ENCODE results near the gene SEPTIN1. TPM values are rescaled to one million over a fixed set of nuclear protein-coding genes. Genes with fewer than 3 reads are reported as not detected.
A peak's percentile ranks its signal among the peaks of the same experiment; 100 is the strongest.

The SEPTIN1 gene
- total and polyA plus RNA-seq, 2 of the 13 experiments (the other 11 are each of a cell fraction or from before 2014, with no cell fraction given) = 0.18 to 0.67 TPM

DNA sequence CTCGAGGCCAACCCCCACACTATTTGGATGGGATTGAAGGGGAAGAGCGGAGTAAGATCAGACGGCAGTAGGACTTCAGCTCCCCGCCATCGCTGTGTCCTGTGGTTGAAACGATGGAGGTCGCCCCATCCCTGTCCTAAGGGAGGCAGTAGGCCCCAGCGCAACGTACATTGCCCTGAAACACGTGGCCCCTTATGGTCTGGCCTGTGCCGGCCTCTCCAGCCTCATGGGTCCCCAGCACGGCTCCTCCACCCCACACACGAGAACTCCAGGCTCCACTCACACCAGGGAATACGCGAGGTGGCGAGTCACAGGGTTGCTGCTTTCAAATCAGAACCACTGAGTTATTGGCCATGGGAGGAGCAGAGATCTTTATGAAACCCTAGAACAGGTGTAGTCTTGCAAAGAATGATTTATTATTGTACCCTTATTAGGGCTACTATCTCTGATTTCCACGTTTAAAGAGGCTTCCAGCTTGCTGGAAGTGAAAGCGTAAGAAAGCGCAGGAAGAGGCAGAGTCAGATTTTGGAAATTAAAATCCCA is 48.1 kb upstream of the SEPTIN1 start (continued):
- TF ChIP-seq, protein P1, sequence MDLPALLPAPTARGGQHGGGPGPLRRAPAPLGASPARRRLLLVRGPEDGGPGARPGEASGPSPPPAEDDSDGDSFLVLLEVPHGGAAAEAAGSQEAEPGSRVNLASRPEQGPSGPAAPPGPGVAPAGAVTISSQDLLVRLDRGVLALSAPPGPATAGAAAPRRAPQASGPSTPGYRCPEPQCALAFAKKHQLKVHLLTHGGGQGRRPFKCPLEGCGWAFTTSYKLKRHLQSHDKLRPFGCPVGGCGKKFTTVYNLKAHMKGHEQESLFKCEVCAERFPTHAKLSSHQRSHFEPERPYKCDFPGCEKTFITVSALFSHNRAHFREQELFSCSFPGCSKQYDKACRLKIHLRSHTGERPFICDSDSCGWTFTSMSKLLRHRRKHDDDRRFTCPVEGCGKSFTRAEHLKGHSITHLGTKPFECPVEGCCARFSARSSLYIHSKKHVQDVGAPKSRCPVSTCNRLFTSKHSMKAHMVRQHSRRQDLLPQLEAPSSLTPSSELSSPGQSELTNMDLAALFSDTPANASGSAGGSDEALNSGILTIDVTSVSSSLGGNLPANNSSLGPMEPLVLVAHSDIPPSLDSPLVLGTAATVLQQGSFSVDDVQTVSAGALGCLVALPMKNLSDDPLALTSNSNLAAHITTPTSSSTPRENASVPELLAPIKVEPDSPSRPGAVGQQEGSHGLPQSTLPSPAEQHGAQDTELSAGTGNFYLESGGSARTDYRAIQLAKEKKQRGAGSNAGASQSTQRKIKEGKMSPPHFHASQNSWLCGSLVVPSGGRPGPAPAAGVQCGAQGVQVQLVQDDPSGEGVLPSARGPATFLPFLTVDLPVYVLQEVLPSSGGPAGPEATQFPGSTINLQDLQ (CRISPR knock-in tag; IDR thresholded peaks at IDR 0.05) = no peak; the same call in 1 of the 2 replicates
- TF ChIP-seq GTF3A (CRISPR knock-in tag; conservative IDR thresholded peaks at IDR 0.05) = no peak
- peak; percentile 92 for TF ChIP-seq ZFY (CRISPR knock-in tag; IDR thresholded peaks at IDR 0.05)
- TF ChIP-seq ZSCAN31 (CRISPR knock-in tag; IDR thresholded peaks at IDR 0.05; ENCODE audit: low read depth) = peak; percentile 54; the same call in 1 of the 2 replicates
- TF ChIP-seq NFE2 (CRISPR knock-in tag; IDR thresholded peaks at IDR 0.05) = no peak
- no peak; the same call in none of the 2 replicates for TF ChIP-seq DMAP1 (CRISPR knock-in tag; IDR thresholded peaks at IDR 0.05)
- 0 out of 2 replicates have a peak, but pooled peaks have one; percentile 16 for TF ChIP-seq ZSCAN22 (CRISPR knock-in tag; IDR thresholded peaks at IDR 0.05)
- no peak for TF ChIP-seq HMGA1 (CRISPR knock-in tag; conservative IDR thresholded peaks at IDR 0.05)
- peak; percentile 24; the same call in 1 of the 2 replicates for TF ChIP-seq GFI1 (CRISPR knock-in tag; IDR thresholded peaks at IDR 0.05; ENCODE audit: borderline replicate concordance)
- TF ChIP-seq TBP (CRISPR knock-in tag; IDR thresholded peaks at IDR 0.05) = no peak
- no peak for TF ChIP-seq PHB2 (IDR thresholded peaks at IDR 0.05; ENCODE audit: partially characterized antibody)
- TF ChIP-seq, protein P2, sequence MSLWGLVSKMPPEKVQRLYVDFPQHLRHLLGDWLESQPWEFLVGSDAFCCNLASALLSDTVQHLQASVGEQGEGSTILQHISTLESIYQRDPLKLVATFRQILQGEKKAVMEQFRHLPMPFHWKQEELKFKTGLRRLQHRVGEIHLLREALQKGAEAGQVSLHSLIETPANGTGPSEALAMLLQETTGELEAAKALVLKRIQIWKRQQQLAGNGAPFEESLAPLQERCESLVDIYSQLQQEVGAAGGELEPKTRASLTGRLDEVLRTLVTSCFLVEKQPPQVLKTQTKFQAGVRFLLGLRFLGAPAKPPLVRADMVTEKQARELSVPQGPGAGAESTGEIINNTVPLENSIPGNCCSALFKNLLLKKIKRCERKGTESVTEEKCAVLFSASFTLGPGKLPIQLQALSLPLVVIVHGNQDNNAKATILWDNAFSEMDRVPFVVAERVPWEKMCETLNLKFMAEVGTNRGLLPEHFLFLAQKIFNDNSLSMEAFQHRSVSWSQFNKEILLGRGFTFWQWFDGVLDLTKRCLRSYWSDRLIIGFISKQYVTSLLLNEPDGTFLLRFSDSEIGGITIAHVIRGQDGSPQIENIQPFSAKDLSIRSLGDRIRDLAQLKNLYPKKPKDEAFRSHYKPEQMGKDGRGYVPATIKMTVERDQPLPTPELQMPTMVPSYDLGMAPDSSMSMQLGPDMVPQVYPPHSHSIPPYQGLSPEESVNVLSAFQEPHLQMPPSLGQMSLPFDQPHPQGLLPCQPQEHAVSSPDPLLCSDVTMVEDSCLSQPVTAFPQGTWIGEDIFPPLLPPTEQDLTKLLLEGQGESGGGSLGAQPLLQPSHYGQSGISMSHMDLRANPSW (CRISPR knock-in tag; IDR thresholded peaks at IDR 0.05; ENCODE audit: borderline replicate concordance) = no peak; the same call in 1 of the 2 replicates
- TF ChIP-seq, protein P3, sequence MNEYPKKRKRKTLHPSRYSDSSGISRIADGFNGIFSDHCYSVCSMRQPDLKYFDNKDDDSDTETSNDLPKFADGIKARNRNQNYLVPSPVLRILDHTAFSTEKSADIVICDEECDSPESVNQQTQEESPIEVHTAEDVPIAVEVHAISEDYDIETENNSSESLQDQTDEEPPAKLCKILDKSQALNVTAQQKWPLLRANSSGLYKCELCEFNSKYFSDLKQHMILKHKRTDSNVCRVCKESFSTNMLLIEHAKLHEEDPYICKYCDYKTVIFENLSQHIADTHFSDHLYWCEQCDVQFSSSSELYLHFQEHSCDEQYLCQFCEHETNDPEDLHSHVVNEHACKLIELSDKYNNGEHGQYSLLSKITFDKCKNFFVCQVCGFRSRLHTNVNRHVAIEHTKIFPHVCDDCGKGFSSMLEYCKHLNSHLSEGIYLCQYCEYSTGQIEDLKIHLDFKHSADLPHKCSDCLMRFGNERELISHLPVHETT (CRISPR knock-in tag; conservative IDR thresholded peaks at IDR 0.05) = 0 out of 2 replicates have a peak, but pooled peaks have one; percentile 48
- TF ChIP-seq, protein P4, sequence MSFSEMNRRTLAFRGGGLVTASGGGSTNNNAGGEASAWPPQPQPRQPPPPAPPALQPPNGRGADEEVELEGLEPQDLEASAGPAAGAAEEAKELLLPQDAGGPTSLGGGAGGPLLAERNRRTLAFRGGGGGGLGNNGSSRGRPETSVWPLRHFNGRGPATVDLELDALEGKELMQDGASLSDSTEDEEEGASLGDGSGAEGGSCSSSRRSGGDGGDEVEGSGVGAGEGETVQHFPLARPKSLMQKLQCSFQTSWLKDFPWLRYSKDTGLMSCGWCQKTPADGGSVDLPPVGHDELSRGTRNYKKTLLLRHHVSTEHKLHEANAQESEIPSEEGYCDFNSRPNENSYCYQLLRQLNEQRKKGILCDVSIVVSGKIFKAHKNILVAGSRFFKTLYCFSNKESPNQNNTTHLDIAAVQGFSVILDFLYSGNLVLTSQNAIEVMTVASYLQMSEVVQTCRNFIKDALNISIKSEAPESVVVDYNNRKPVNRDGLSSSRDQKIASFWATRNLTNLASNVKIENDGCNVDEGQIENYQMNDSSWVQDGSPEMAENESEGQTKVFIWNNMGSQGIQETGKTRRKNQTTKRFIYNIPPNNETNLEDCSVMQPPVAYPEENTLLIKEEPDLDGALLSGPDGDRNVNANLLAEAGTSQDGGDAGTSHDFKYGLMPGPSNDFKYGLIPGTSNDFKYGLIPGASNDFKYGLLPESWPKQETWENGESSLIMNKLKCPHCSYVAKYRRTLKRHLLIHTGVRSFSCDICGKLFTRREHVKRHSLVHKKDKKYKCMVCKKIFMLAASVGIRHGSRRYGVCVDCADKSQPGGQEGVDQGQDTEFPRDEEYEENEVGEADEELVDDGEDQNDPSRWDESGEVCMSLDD (CRISPR knock-in tag; IDR thresholded peaks at IDR 0.05; ENCODE audit: borderline replicate concordance) = peak; percentile 76; the same call in 1 of the 2 replicates
- TF ChIP-seq ZNF737 (CRISPR knock-in tag; IDR thresholded peaks at IDR 0.05; ENCODE audit: borderline replicate concordance) = 0 out of 2 replicates have a peak, but pooled peaks have one; percentile 82
- peak; percentile 45; the same call in 1 of the 2 replicates for TF ChIP-seq ZSCAN21 (CRISPR knock-in tag; IDR thresholded peaks at IDR 0.05; ENCODE audit: borderline replicate concordance)
- TF ChIP-seq SRSF4 (IDR thresholded peaks at IDR 0.05; ENCODE audit: low read depth, low read length, poor library complexity, severe bottlenecking) = no peak
- TF ChIP-seq ZNF777 (CRISPR knock-in tag; IDR thresholded peaks at IDR 0.05) = no peak
- TF ChIP-seq, protein P5, sequence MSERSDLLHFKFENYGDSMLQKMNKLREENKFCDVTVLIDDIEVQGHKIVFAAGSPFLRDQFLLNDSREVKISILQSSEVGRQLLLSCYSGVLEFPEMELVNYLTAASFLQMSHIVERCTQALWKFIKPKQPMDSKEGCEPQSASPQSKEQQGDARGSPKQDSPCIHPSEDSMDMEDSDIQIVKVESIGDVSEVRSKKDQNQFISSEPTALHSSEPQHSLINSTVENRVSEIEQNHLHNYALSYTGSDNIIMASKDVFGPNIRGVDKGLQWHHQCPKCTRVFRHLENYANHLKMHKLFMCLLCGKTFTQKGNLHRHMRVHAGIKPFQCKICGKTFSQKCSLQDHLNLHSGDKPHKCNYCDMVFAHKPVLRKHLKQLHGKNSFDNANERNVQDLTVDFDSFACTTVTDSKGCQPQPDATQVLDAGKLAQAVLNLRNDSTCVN (CRISPR knock-in tag; IDR thresholded peaks at IDR 0.05; ENCODE audit: borderline replicate concordance) = no peak; the same call in none of the 2 replicates
